ENCODE measurements around the gene RBM33. TPM values are rescaled to one million over a fixed set of nuclear protein-coding genes. Genes with fewer than 3 reads are reported as not detected.

RBM33 gene
- total and polyA plus RNA-seq, 2 experiments from 2014 or later, result 10.5 to 36.0 TPM

GRCh38 chr7:155766966-155767916 lies 122.8 kb downstream of the RBM33 start:
- Histone ChIP-seq H3K4me2 (ENCODE audit: unreplicated experiment) (no peak overlapping the region), H3K27ac (no peak overlapping the region), H3K79me2 (ENCODE audit: insufficient read depth) (peaks cover 40% of the 10 kb centered on the region), H4K20me1 (ENCODE audit: insufficient read depth) (peaks cover 11% of the 10 kb centered on the region; the same call in 1 of the 2 replicates), H3K9me3 (ENCODE audit: low read depth) (no peaks in the 10 kb centered on the region), H3K27me3 (replicated peaks; ENCODE audit: insufficient read depth) (no peaks in the 10 kb centered on the region), H3K9me2 (ENCODE audit: insufficient read depth) (no peaks in the 10 kb centered on the region), H2AFZ (no peak overlapping the region), H3K9ac (no peak overlapping the region), H3K36me3 (ENCODE audit: low read depth) (peaks cover 34% of the 10 kb centered on the region), H3F3A (ENCODE audit: insufficient read depth) (peaks cover 28% of the 10 kb centered on the region), H3K4me3 (no peak overlapping the region), H3K4me1 (ENCODE audit: insufficient read depth) (peaks cover 13% of the 10 kb centered on the region)
- WGBS, 2 experiments (ENCODE audit: low coverage in 1 of 2, low lambda C conversion rate in 2 of 2, missing lambda C conversion rate in 2 of 2), result 85 to 90% methylated on average over 12 of the region's 12 CpGs
- TF ChIP-seq EZH2 (IDR thresholded peaks at IDR 0.05; ENCODE audit: insufficient read depth, poor library complexity, severe bottlenecking) (no peak), EZH2phosphoT487 (IDR thresholded peaks at IDR 0.05; ENCODE audit: insufficient read depth, low read depth) (no peak)
- DNase-seq, result no peak
- in situ Hi-C loops (cut with MboI), result loop anchor here (25.0 kb wide), 1 partner anchor 855 kb away; no protein-coding TSS in a partner anchor

GRCh38 chr7:155769701-155770100 lies 125.2 kb downstream of the RBM33 start:
- peaks cover 31% of the 10 kb centered on the region for H3K36me3 ChIP-seq (ENCODE audit: low read depth)
- no peak overlapping the region; the same call in 1 of the 2 replicates for H3K4me3 ChIP-seq

GRCh38 chr7:155770241-155770640 lies 125.8 kb downstream of the RBM33 start:
- Histone ChIP-seq H3K4me3 (no peak overlapping the region), H3K9me2 (ENCODE audit: insufficient read depth) (no peaks in the 10 kb centered on the region), H3K9me3 (ENCODE audit: low read depth) (no peaks in the 10 kb centered on the region), H3K79me2 (ENCODE audit: insufficient read depth) (peaks cover 24% of the 10 kb centered on the region), H3K27ac (peak overlapping the region; percentile 86), H3K36me3 (ENCODE audit: low read depth) (peaks cover 31% of the 10 kb centered on the region), H3K4me1 (ENCODE audit: insufficient read depth) (peaks cover 13% of the 10 kb centered on the region), H3K9ac (peak overlapping the region; percentile 68), H3K4me2 (ENCODE audit: unreplicated experiment) (peak overlapping the region; percentile 50), H3F3A (ENCODE audit: insufficient read depth) (peaks cover 28% of the 10 kb centered on the region), H4K20me1 (ENCODE audit: insufficient read depth) (peaks cover 11% of the 10 kb centered on the region; the same call in 1 of the 2 replicates), H2AFZ (no peak overlapping the region), H3K27me3 (replicated peaks; ENCODE audit: insufficient read depth) (no peaks in the 10 kb centered on the region)
- in situ Hi-C loops (cut with MboI), result loop anchor here (25.0 kb wide), 1 partner anchor 858 kb away; no protein-coding TSS in a partner anchor
- WGBS, 2 experiments (ENCODE audit: low coverage in 1 of 2, low lambda C conversion rate in 2 of 2, missing lambda C conversion rate in 2 of 2), result 73 to 77% methylated on average over 6 of the region's 6 CpGs
- no peak for TF ChIP-seq EZH2phosphoT487 (IDR thresholded peaks at IDR 0.05; ENCODE audit: insufficient read depth, low read depth)
- no peak for TF ChIP-seq EZH2 (IDR thresholded peaks at IDR 0.05; ENCODE audit: insufficient read depth, poor library complexity, severe bottlenecking)
- DNase-seq, result no peak

More at GRCh38 chr7:155769701-155770100, 125.2 kb downstream of the RBM33 start:
- Histone ChIP-seq H3K4me1 (ENCODE audit: insufficient read depth) (peaks cover 13% of the 10 kb centered on the region), H3F3A (ENCODE audit: insufficient read depth) (peaks cover 28% of the 10 kb centered on the region), H3K9me2 (ENCODE audit: insufficient read depth) (no peaks in the 10 kb centered on the region), H3K9me3 (ENCODE audit: low read depth) (no peaks in the 10 kb centered on the region), H3K9ac (peak overlapping the region; percentile 68), H2AFZ (no peak overlapping the region), H3K27me3 (replicated peaks; ENCODE audit: insufficient read depth) (no peaks in the 10 kb centered on the region), H3K79me2 (ENCODE audit: insufficient read depth) (peaks cover 24% of the 10 kb centered on the region), H4K20me1 (ENCODE audit: insufficient read depth) (peaks cover 11% of the 10 kb centered on the region; the same call in 1 of the 2 replicates), H3K4me2 (ENCODE audit: unreplicated experiment) (peak overlapping the region; percentile 50), H3K27ac (peak overlapping the region; percentile 86)
- TF ChIP-seq EZH2phosphoT487 (IDR thresholded peaks at IDR 0.05; ENCODE audit: insufficient read depth, low read depth), result no peak
- no peak for TF ChIP-seq EZH2 (IDR thresholded peaks at IDR 0.05; ENCODE audit: insufficient read depth, poor library complexity, severe bottlenecking)
- DNase-seq, result peak; percentile 94
- in situ Hi-C loops (cut with MboI), result loop anchor here (25.0 kb wide), 1 partner anchor 857 kb away; no protein-coding TSS in a partner anchor
- WGBS, 2 experiments (ENCODE audit: low coverage in 1 of 2, low lambda C conversion rate in 2 of 2, missing lambda C conversion rate in 2 of 2), result 13 to 16% methylated on average over 6 of the region's 6 CpGs

- Histone ChIP-seq H3K4me3 (no peak overlapping the region), H3K9ac (no peak overlapping the region), H4K20me1 (ENCODE audit: insufficient read depth) (0 out of 2 replicates have a peak, but pooled peaks cover 8% of the 10 kb centered on the region), H2AFZ (no peak overlapping the region), H3K9me3 (ENCODE audit: low read depth) (no peaks in the 10 kb centered on the region), H3K36me3 (ENCODE audit: low read depth) (peaks cover 19% of the 10 kb centered on the region; the same call in 1 of the 2 replicates), H3F3A (ENCODE audit: insufficient read depth) (peaks cover 18% of the 10 kb centered on the region; the same call in 1 of the 2 replicates), H3K79me2 (ENCODE audit: insufficient read depth) (peaks cover 17% of the 10 kb centered on the region), H3K27me3 (replicated peaks; ENCODE audit: insufficient read depth) (no peaks in the 10 kb centered on the region), H3K4me1 (ENCODE audit: insufficient read depth) (peaks cover 13% of the 10 kb centered on the region), H3K4me2 (ENCODE audit: unreplicated experiment) (no peak overlapping the region), H3K27ac (no peak overlapping the region), H3K9me2 (ENCODE audit: insufficient read depth) (no peaks in the 10 kb centered on the region)
- no peak for DNase-seq
- no peak for TF ChIP-seq EZH2phosphoT487 (IDR thresholded peaks at IDR 0.05; ENCODE audit: insufficient read depth, low read depth)
- TF ChIP-seq EZH2 (IDR thresholded peaks at IDR 0.05; ENCODE audit: insufficient read depth, poor library complexity, severe bottlenecking), result no peak
- in situ Hi-C loops (cut with MboI), result loop anchor here (25.0 kb wide), 1 partner anchor 861 kb away; no protein-coding TSS in a partner anchor
- 77 to 78% methylated on average over 4 of the region's 4 CpGs for WGBS, 2 experiments (ENCODE audit: low coverage in 1 of 2, low lambda C conversion rate in 2 of 2, missing lambda C conversion rate in 2 of 2)
Observed at GRCh38 chr7:155773531-155773930, 129.1 kb downstream of the RBM33 start.
